ENCODE measurements around the gene AIP. TPM values are rescaled to one million over a fixed set of nuclear protein-coding genes. Genes with fewer than 3 reads are reported as not detected.
A peak's percentile ranks its signal among the peaks of the same experiment; 100 is the strongest.

The AIP gene
- 10 to 100 TPM; 48.1 to 72.2 (median 59.5) TPM for total RNA-seq

GRCh38 chr11:67482827-67483798 lies at the start of gene AIP:
TSS of gene AIP (plus strand) at chr11:67483026. CDS start at chr11:67483159, 133 bp downstream.
- peak within 1 kb of the TSS; percentile 94 for H3K27ac ChIP-seq
- 0 to 40% (median 8%) methylated on average over 1 to 15 of the region's 60 CpGs; no CpG with 5 or more reads in 2 of the 10 experiments for WGBS, 10 experiments

GRCh38 chr11:67433536-67434394 lies 49.1 kb upstream of the AIP start:
- H3K4me1 ChIP-seq (replicated peaks in 1 of 2) = peaks cover 5 to 6% of the 10 kb centered on the region in 2 donors
- 65 to 100% (median 85%) methylated on average over 2 to 7 of the region's 22 CpGs; no CpG with 5 or more reads in 6 of the 10 experiments for WGBS, 10 experiments
- H3K4me3 ChIP-seq = no peak overlapping the region
- no peak overlapping the region for H3K27ac ChIP-seq
- in situ Hi-C loops (cut with MboI; ENCODE audit: low pct_unique_long_range_greater_than_20kb in 2 of 9, low sequenced_read_pairs in 9 of 9, unreplicated experiment in 9 of 9) = no loop called here
- peak in 2 of 8 experiments; percentile 5 to 12 for ATAC-seq (replicated peaks in 6 of 8)

More at GRCh38 chr11:67482827-67483798, at the start of gene AIP:
- peak; percentile 90 to 98 (median 92) for ATAC-seq (replicated peaks in 6 of 8)
- Histone ChIP-seq H3K4me3 (peak within 1 kb of the TSS; percentile 44 to 65 (median 54)), H3K4me1 (replicated peaks in 1 of 2) (peaks cover 6 to 12% of the 10 kb centered on the region in 2 donors)
- in situ Hi-C loops (cut with MboI; ENCODE audit: low pct_unique_long_range_greater_than_20kb in 2 of 9, low sequenced_read_pairs in 9 of 9, unreplicated experiment in 9 of 9) = loop anchor here in 1 of 9 experiments (25.0 kb wide), 1 partner anchor 96 kb away; the partner anchor contains the start of gene RAD9A

- in situ Hi-C loops (cut with MboI; ENCODE audit: low pct_unique_long_range_greater_than_20kb in 2 of 9, low sequenced_read_pairs in 9 of 9, unreplicated experiment in 9 of 9) = no loop called here
- peaks cover under 1 to 2% of the 10 kb centered on the region in 2 donors for H3K4me1 ChIP-seq (replicated peaks in 1 of 2)
- no peak overlapping the region for H3K4me3 ChIP-seq
- no peak overlapping the region for H3K27ac ChIP-seq
- WGBS, 10 experiments = 86 to 100% methylated on average over 1 to 6 of the region's 23 CpGs; no CpG with 5 or more reads in 8 of the 10 experiments
- no peak for ATAC-seq (replicated peaks in 6 of 8)
Observed at GRCh38 chr11:67434395-67434881, 48.4 kb upstream of the AIP start.

GRCh38 chr11:67435031-67435726 lies 47.6 kb upstream of the AIP start:
- ATAC-seq (replicated peaks in 6 of 8) = peak in 2 of 8 experiments; percentile 0 to 1
- Histone ChIP-seq H3K4me3 (no peak overlapping the region), H3K4me1 (replicated peaks in 1 of 2) (no peaks in the 10 kb centered on the region), H3K27ac (no peak overlapping the region)
- 90 to 100% methylated on average over 1 to 2 of the region's 26 CpGs; no CpG with 5 or more reads in 8 of the 10 experiments for WGBS, 10 experiments
- in situ Hi-C loops (cut with MboI; ENCODE audit: low pct_unique_long_range_greater_than_20kb in 2 of 9, low sequenced_read_pairs in 9 of 9, unreplicated experiment in 9 of 9) = no loop called here

GRCh38 chr11:67435727-67436458 lies 46.9 kb upstream of the AIP start:
- Histone ChIP-seq H3K4me3 (no peak overlapping the region), H3K4me1 (replicated peaks in 1 of 2) (no peaks in the 10 kb centered on the region), H3K27ac (peak overlapping the region in 1 of 2 donors; percentile 22)
- in situ Hi-C loops (cut with MboI; ENCODE audit: low pct_unique_long_range_greater_than_20kb in 2 of 9, low sequenced_read_pairs in 9 of 9, unreplicated experiment in 9 of 9) = no loop called here
- peak in 4 of 8 experiments; percentile 2 to 6 (median 4) for ATAC-seq (replicated peaks in 6 of 8)
- 60 to 100% (median 100%) methylated on average over 1 to 2 of the region's 38 CpGs; no CpG with 5 or more reads in 7 of the 10 experiments for WGBS, 10 experiments

- Histone ChIP-seq H3K4me3 (no peak overlapping the region), H3K4me1 (replicated peaks in 1 of 2) (no peaks in the 10 kb centered on the region), H3K27ac (peak overlapping the region in 1 of 2 donors; percentile 58)
- in situ Hi-C loops (cut with MboI; ENCODE audit: low pct_unique_long_range_greater_than_20kb in 2 of 9, low sequenced_read_pairs in 9 of 9, unreplicated experiment in 9 of 9) = no loop called here
- ATAC-seq (replicated peaks in 6 of 8) = peak in 6 of 8 experiments; percentile 7 to 53 (median 18)
- WGBS, 10 experiments = 33 to 100% (median 100%) methylated on average over 1 to 3 of the region's 6 CpGs; no CpG with 5 or more reads in 6 of the 10 experiments
Observed at GRCh38 chr11:67436459-67437081, 46.3 kb upstream of the AIP start.

- ATAC-seq (replicated peaks in 6 of 8) = no peak
- in situ Hi-C loops (cut with MboI; ENCODE audit: low pct_unique_long_range_greater_than_20kb in 2 of 9, low sequenced_read_pairs in 9 of 9, unreplicated experiment in 9 of 9) = no loop called here
- Histone ChIP-seq H3K4me1 (replicated peaks in 1 of 2) (peaks cover 0 to 2% of the 10 kb centered on the region in 2 donors), H3K27ac (peak within 1 kb of the TSS in 1 of 2 donors; percentile 58), H3K4me3 (no peak within 1 kb of the TSS)
- WGBS, 10 experiments = 100% methylated on average over 3 of the region's 26 CpGs; no CpG with 5 or more reads in 9 of the 10 experiments
Observed at GRCh38 chr11:67437082-67437808, 45.6 kb upstream of the AIP start, which contains the start of gene PTPRCAP. TSS of gene PTPRCAP (minus strand) at chr11:67437682. CDS start at chr11:67437619, 63 bp downstream.

- in situ Hi-C loops (cut with MboI; ENCODE audit: low pct_unique_long_range_greater_than_20kb in 2 of 9, low sequenced_read_pairs in 9 of 9, unreplicated experiment in 9 of 9) = no loop called here
- 83% methylated on average over 1 of the region's 3 CpGs; no CpG with 5 or more reads in 9 of the 10 experiments for WGBS, 10 experiments
- Histone ChIP-seq H3K27ac (no peak overlapping the region), H3K4me3 (no peak overlapping the region), H3K4me1 (replicated peaks in 1 of 2) (peaks cover 0 to 6% of the 10 kb centered on the region in 2 donors)
- ATAC-seq (replicated peaks in 6 of 8) = no peak
Observed at GRCh38 chr11:67437809-67438157, 45.0 kb upstream of the AIP start.

GRCh38 chr11:67438158-67438902 lies 44.5 kb upstream of the AIP start:
- Histone ChIP-seq H3K4me3 (no peak overlapping the region), H3K4me1 (replicated peaks in 1 of 2) (peaks cover 0 to 6% of the 10 kb centered on the region in 2 donors), H3K27ac (no peak overlapping the region)
- no peak for ATAC-seq (replicated peaks in 6 of 8)
- WGBS, 10 experiments = 60 to 100% methylated on average over 1 to 2 of the region's 41 CpGs; no CpG with 5 or more reads in 8 of the 10 experiments
- in situ Hi-C loops (cut with MboI; ENCODE audit: low pct_unique_long_range_greater_than_20kb in 2 of 9, low sequenced_read_pairs in 9 of 9, unreplicated experiment in 9 of 9) = no loop called here
